Measurements from ENCODE around the gene PARD3. TPM values are rescaled to one million over a fixed set of nuclear protein-coding genes. Genes with fewer than 3 reads are reported as not detected.

Gene PARD3
- total and polyA plus RNA-seq, 7 experiments from 2014 or later, result 0.19 to 1.2 (median 0.43) TPM

DNA sequence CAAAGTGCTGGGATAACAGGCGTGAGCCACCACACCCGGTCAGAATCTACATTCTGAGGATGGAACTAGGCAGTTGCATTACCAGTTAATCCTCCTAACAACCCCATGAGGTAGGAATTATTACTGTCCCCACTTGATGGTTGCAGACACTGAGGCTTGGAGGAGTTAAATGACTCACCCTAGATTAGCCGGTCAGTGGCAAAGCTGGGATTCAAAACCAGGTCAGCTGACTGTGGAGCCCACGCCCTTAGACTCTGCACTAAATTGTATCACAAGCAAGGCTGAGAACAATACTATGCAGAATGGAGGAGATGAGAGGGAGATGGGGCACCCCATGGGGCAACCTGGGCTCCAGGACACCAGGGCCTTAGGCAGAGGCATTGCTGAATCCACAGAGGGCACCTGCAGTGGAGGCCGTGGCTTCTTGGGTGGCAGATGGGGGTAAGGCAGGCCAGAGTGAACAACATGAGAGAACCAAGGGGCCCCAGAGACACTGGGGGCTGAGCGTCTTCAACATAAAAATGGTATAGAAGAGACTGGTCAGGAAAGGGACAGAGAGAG, 723.4 kb downstream of the PARD3 start:
- Histone ChIP-seq H3K9me3 (ENCODE audit: control insufficient read depth in 2 of 3, low read length in 3 of 3) (peaks cover 0 to 16% (median 0%) of the 10 kb centered on the region in 3 experiments), H3K27ac (ENCODE audit: low read depth, low read length) (no peak overlapping the region), H3K4me1 (ENCODE audit: control insufficient read depth in 2 of 2, insufficient read depth in 2 of 2, low read length in 2 of 2) (no peaks in the 10 kb centered on the region), H3K4me3 (ENCODE audit: low read length) (no peak overlapping the region), H3K27me3 (ENCODE audit: control insufficient read depth in 2 of 2, insufficient read depth in 2 of 2, low read length in 2 of 2) (no peaks in the 10 kb centered on the region), H3K36me3 (ENCODE audit: control insufficient read depth in 2 of 3, insufficient read depth in 3 of 3, low read length in 3 of 3) (no peaks in the 10 kb centered on the region)
- intact Hi-C loops (cut with micrococcal nuclease), result no loop called here
- ChIA-PET POLR2A (no interaction called here), CTCF (no interaction called here)
- DNase-seq (no peak), ATAC-seq (no peak)
- H3K4me1 Mint-ChIP-seq, result no peaks in the 10 kb centered on the region
- H3K27me3 Mint-ChIP-seq, result peaks cover 0 to 4% (median 0%) of the 10 kb centered on the region in 5 donors
- peaks cover 0 to 10% (median 1%) of the 10 kb centered on the region in 5 donors for H3K36me3 Mint-ChIP-seq
- H3K9me3 Mint-ChIP-seq, result peaks cover 6 to 44% (median 14%) of the 10 kb centered on the region in 11 donors
- no peak overlapping the region for H3K27ac Mint-ChIP-seq
- no peak overlapping the region for H3K4me3 Mint-ChIP-seq

DNA sequence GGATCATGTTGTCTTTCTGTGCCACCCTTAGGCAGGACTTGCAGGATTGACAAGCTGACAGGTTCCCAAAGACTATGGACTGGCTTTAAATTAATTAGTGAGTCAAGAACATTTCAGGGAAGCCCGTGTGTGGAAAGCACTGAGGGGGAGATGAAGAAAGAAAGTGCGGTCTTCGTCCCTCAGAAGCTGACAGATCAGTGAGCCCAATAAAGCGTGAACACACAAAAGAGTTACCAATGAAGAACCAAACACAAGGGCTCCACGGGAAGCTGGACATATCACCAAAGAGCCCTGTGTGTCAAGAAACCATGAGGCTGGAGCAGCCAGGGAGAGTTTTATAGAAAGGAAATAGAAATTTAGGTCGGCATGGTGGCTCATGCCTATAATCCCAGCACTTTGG, 725.8 kb downstream of the PARD3 start:
- Mint-ChIP-seq H3K9me3 (peaks cover 0 to 27% (median 6%) of the 10 kb centered on the region in 11 donors), H3K27ac (no peak overlapping the region), H3K4me1 (no peaks in the 10 kb centered on the region), H3K4me3 (no peak overlapping the region), H3K36me3 (peaks cover 0 to 1% (median 0%) of the 10 kb centered on the region in 5 donors), H3K27me3 (peaks cover 0 to 9% (median 0%) of the 10 kb centered on the region in 5 donors)
- no peak for ATAC-seq
- Histone ChIP-seq H3K4me1 (ENCODE audit: control insufficient read depth in 2 of 2, insufficient read depth in 2 of 2, low read length in 2 of 2) (no peaks in the 10 kb centered on the region), H3K36me3 (ENCODE audit: control insufficient read depth in 2 of 3, insufficient read depth in 3 of 3, low read length in 3 of 3) (no peaks in the 10 kb centered on the region), H3K27me3 (ENCODE audit: control insufficient read depth in 2 of 2, insufficient read depth in 2 of 2, low read length in 2 of 2) (no peaks in the 10 kb centered on the region), H3K27ac (ENCODE audit: low read depth, low read length) (no peak overlapping the region), H3K9me3 (ENCODE audit: control insufficient read depth in 2 of 3, low read length in 3 of 3) (peaks cover 0 to 8% (median 0%) of the 10 kb centered on the region in 3 experiments), H3K4me3 (ENCODE audit: low read length) (no peak overlapping the region)
- ChIA-PET CTCF (no interaction called here), POLR2A (no interaction called here)
- intact Hi-C loops (cut with micrococcal nuclease), result no loop called here
- DNase-seq, result no peak

DNA sequence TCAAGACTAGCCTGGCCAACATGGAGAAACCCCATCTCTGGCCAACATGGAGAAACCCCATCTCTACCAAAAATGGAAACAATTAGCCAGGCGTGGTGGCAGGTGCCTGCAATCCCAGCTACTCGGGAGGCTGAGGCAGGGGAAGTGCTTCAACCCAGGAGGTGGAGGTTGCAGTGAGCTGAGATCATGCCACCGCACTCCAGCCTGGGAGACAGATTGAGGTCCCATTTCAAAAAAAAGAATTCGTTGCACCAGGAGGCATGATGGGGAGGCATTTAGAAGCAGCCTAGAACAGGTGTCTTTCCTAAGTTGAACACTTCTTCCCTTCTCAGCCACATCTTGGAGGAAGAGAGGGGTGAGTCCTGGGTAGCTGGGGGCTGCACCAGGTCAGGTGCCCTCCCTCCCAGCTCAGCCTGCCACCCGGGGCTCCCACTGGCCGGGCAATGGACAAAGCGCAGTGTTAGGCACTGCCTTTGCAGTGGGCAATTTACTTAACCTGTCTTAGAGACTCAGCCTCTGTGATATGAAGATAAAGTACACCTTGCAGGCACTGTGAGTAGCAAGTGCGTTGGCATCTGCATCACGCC, 726.8 kb downstream of the PARD3 start:
- intact Hi-C loops (cut with micrococcal nuclease), result no loop called here
- Mint-ChIP-seq H3K36me3 (peaks cover 0 to 1% (median 0%) of the 10 kb centered on the region in 5 donors), H3K27ac (no peak overlapping the region), H3K9me3 (peaks cover 5 to 28% (median 8%) of the 10 kb centered on the region in 11 donors), H3K4me1 (no peaks in the 10 kb centered on the region), H3K4me3 (no peak overlapping the region), H3K27me3 (peaks cover 0 to 9% (median 0%) of the 10 kb centered on the region in 5 donors)
- Histone ChIP-seq H3K27me3 (ENCODE audit: control insufficient read depth in 2 of 2, insufficient read depth in 2 of 2, low read length in 2 of 2) (no peaks in the 10 kb centered on the region), H3K27ac (ENCODE audit: low read depth, low read length) (no peak overlapping the region), H3K4me1 (ENCODE audit: control insufficient read depth in 2 of 2, insufficient read depth in 2 of 2, low read length in 2 of 2) (no peaks in the 10 kb centered on the region), H3K9me3 (ENCODE audit: control insufficient read depth in 2 of 3, low read length in 3 of 3) (no peaks in the 10 kb centered on the region), H3K4me3 (ENCODE audit: low read length) (no peak overlapping the region), H3K36me3 (ENCODE audit: control insufficient read depth in 2 of 3, insufficient read depth in 3 of 3, low read length in 3 of 3) (no peaks in the 10 kb centered on the region)
- DNase-seq (no peak), ATAC-seq (no peak)
- CTCF ChIA-PET, result no interaction called here
- POLR2A ChIA-PET, result no interaction called here

DNA sequence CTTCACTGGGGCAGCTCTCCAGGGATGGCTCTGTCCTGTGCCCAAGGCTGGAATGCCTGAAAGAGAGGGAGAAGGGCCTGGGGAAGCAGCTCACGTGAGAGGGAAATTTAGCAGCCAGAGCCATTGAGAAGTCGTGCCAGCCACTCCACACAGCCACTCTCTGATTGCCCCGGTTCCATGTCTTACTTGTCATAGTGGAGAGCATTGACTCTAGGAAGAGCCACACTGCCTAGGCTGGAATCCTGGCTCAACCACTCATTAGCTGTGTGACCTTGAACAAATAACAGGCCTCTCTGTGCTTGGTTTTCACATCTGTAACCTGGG, 728.0 kb downstream of the PARD3 start:
- ATAC-seq, result no peak
- Mint-ChIP-seq H3K4me1 (no peaks in the 10 kb centered on the region), H3K36me3 (peaks cover 0 to 1% (median 0%) of the 10 kb centered on the region in 5 donors), H3K27me3 (peaks cover 0 to 9% (median 0%) of the 10 kb centered on the region in 5 donors), H3K9me3 (peaks cover 2 to 17% (median 6%) of the 10 kb centered on the region in 11 donors), H3K27ac (no peak overlapping the region), H3K4me3 (no peak overlapping the region)
- Histone ChIP-seq H3K27me3 (ENCODE audit: control insufficient read depth in 2 of 2, insufficient read depth in 2 of 2, low read length in 2 of 2) (no peaks in the 10 kb centered on the region), H3K4me3 (ENCODE audit: low read length) (no peak overlapping the region), H3K27ac (ENCODE audit: low read depth, low read length) (no peak overlapping the region), H3K9me3 (ENCODE audit: control insufficient read depth in 2 of 3, low read length in 3 of 3) (no peaks in the 10 kb centered on the region), H3K36me3 (ENCODE audit: control insufficient read depth in 2 of 3, insufficient read depth in 3 of 3, low read length in 3 of 3) (no peaks in the 10 kb centered on the region), H3K4me1 (ENCODE audit: control insufficient read depth in 2 of 2, insufficient read depth in 2 of 2, low read length in 2 of 2) (no peaks in the 10 kb centered on the region)
- intact Hi-C loops (cut with micrococcal nuclease), result no loop called here
- DNase-seq, result no peak
- CTCF ChIA-PET, result no interaction called here
- POLR2A ChIA-PET, result no interaction called here

DNA sequence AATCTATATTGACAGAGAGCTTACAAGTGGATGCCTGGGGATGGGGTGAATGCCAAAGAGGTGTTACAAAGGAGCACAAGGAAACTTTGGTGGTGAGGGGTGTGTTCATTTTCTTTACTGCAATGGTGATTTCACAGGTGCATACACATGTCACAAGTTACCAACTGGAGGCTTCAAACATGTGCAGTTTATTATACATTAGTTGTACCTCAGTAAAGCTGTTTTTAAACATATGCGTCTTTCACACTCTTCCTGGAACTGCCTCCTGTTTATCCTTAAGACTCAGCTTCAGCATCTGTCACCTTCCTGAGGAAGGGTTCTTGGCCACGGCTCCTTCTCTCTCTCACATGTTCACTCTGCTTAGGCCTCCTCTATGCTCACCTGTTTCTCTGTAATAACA, 731.5 kb downstream of the PARD3 start:
- Mint-ChIP-seq H3K9me3 (peaks cover 0 to 12% (median 7%) of the 10 kb centered on the region in 11 donors), H3K27ac (no peak overlapping the region), H3K27me3 (peaks cover 0 to 9% (median 0%) of the 10 kb centered on the region in 5 donors), H3K4me3 (no peak overlapping the region), H3K4me1 (no peaks in the 10 kb centered on the region), H3K36me3 (no peaks in the 10 kb centered on the region)
- ChIA-PET POLR2A (no interaction called here), CTCF (no interaction called here)
- intact Hi-C loops (cut with micrococcal nuclease), result no loop called here
- H3K4me3 ChIP-seq (ENCODE audit: low read length), result no peak overlapping the region
- H3K27me3 ChIP-seq (ENCODE audit: control insufficient read depth in 2 of 2, insufficient read depth in 2 of 2, low read length in 2 of 2), result no peaks in the 10 kb centered on the region
- no peaks in the 10 kb centered on the region for H3K4me1 ChIP-seq (ENCODE audit: control insufficient read depth in 2 of 2, insufficient read depth in 2 of 2, low read length in 2 of 2)
- H3K27ac ChIP-seq (ENCODE audit: low read depth, low read length), result no peak overlapping the region
- no peak for ATAC-seq
- H3K36me3 ChIP-seq (ENCODE audit: control insufficient read depth in 2 of 3, insufficient read depth in 3 of 3, low read length in 3 of 3), result no peaks in the 10 kb centered on the region
- DNase-seq, result no peak
- H3K9me3 ChIP-seq (ENCODE audit: control insufficient read depth in 2 of 3, low read length in 3 of 3), result no peaks in the 10 kb centered on the region

DNA sequence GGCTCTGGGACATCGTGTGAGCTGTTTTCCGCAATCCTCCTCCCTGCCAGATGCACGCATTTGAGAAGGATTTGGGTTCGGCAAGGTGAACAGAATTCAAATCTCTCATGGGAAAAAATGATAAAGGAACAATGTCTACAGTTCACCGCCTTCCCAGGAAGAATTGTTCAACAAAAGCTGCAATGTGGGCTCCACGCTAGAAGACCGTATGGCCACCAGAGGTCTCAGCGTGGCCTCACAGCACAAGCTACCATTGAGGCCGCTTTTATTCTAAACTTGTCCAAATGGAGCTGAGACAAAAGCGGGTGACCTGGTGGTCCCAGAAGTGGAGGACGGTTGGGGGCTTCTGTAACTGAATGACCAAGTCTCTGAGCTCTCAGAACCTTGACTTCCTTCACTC, 733.1 kb downstream of the PARD3 start:
- H3K27ac ChIP-seq (ENCODE audit: low read depth, low read length), result no peak overlapping the region
- CTCF ChIA-PET, result no interaction called here
- H3K4me3 ChIP-seq (ENCODE audit: low read length), result no peak overlapping the region
- intact Hi-C loops (cut with micrococcal nuclease), result no loop called here
- DNase-seq (no peak), ATAC-seq (no peak)
- Mint-ChIP-seq H3K4me1 (no peaks in the 10 kb centered on the region), H3K27me3 (peaks cover 0 to 9% (median 0%) of the 10 kb centered on the region in 5 donors), H3K9me3 (peaks cover 0 to 12% (median 6%) of the 10 kb centered on the region in 11 donors), H3K4me3 (no peak overlapping the region), H3K27ac (no peak overlapping the region), H3K36me3 (no peaks in the 10 kb centered on the region)
- no peaks in the 10 kb centered on the region for H3K9me3 ChIP-seq (ENCODE audit: control insufficient read depth in 2 of 3, low read length in 3 of 3)
- no peaks in the 10 kb centered on the region for H3K36me3 ChIP-seq (ENCODE audit: control insufficient read depth in 2 of 3, insufficient read depth in 3 of 3, low read length in 3 of 3)
- H3K27me3 ChIP-seq (ENCODE audit: control insufficient read depth in 2 of 2, insufficient read depth in 2 of 2, low read length in 2 of 2), result no peaks in the 10 kb centered on the region
- H3K4me1 ChIP-seq (ENCODE audit: control insufficient read depth in 2 of 2, insufficient read depth in 2 of 2, low read length in 2 of 2), result no peaks in the 10 kb centered on the region
- POLR2A ChIA-PET, result no interaction called here

DNA sequence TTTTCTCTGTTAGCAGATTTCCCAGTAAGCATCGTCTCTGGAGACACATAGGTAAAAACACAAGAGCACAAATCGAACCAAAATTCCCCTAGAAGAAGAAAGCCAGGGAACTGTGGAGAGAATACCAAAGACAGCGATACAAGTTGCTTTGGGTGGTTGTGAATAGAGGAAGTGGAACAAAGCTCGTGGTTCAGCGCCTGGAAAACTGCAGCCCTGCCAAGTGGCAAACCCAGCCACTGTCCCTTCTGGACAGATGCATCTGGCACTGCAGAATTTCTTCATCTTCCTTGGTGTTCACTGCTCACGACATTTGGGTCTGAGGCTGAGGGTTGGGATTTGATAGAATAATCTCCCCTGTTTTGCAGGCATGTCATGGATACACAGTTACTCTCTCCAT, 733.8 kb downstream of the PARD3 start:
- Histone ChIP-seq H3K27ac (ENCODE audit: low read depth, low read length) (no peak overlapping the region), H3K4me3 (ENCODE audit: low read length) (no peak overlapping the region), H3K4me1 (ENCODE audit: control insufficient read depth in 2 of 2, insufficient read depth in 2 of 2, low read length in 2 of 2) (no peaks in the 10 kb centered on the region), H3K36me3 (ENCODE audit: control insufficient read depth in 2 of 3, insufficient read depth in 3 of 3, low read length in 3 of 3) (no peaks in the 10 kb centered on the region), H3K9me3 (ENCODE audit: control insufficient read depth in 2 of 3, low read length in 3 of 3) (no peaks in the 10 kb centered on the region), H3K27me3 (ENCODE audit: control insufficient read depth in 2 of 2, insufficient read depth in 2 of 2, low read length in 2 of 2) (no peaks in the 10 kb centered on the region)
- H3K27ac Mint-ChIP-seq, result no peak overlapping the region
- DNase-seq (no peak), ATAC-seq (no peak)
- peaks cover 0 to 9% (median 0%) of the 10 kb centered on the region in 5 donors for H3K27me3 Mint-ChIP-seq
- CTCF ChIA-PET, result interaction anchor here (0.5 kb wide), 1 partner anchor 183 kb away, joined by 3 read pairs; no protein-coding TSS in a partner anchor
- H3K4me1 Mint-ChIP-seq, result no peaks in the 10 kb centered on the region
- no peaks in the 10 kb centered on the region for H3K36me3 Mint-ChIP-seq
- POLR2A ChIA-PET, result no interaction called here
- intact Hi-C loops (cut with micrococcal nuclease), result no loop called here
- peaks cover 0 to 12% (median 6%) of the 10 kb centered on the region in 11 donors for H3K9me3 Mint-ChIP-seq
- H3K4me3 Mint-ChIP-seq, result no peak overlapping the region

Measured in naive thymus-derived CD4-positive, alpha-beta T cell (primary cell).